Measurements from ENCODE around the gene LMBRD1.

Gene LMBRD1

DNA sequence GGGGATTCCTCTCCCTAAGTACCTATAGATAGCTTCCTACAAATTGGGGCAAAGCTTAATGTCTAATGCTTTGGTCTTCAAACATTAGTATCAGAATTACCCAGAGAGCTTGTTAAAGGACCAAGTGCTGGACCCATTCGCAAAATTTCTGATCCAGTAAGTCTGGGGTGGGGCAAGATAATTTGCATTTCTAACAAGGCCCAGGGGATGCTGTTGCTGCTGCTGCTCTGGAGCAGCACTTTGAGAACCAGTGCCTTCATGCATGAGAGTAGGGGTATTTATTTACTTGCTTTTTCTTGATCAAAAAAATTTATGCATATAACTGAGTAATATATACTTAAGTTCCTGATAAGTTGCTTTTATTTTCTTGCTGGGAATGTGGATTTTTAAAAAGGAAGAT is 45.1 kb upstream of the LMBRD1 start:
- TF ChIP-seq EZH2phosphoT487 (IDR thresholded peaks at IDR 0.05; ENCODE audit: borderline replicate concordance) = no peak
- TF ChIP-seq CTCF (conservative IDR thresholded peaks at IDR 0.05; ENCODE audit: low read length) = no peak

GRCh38 chr6:69835414-69836179 is 38.8 kb upstream of the LMBRD1 start:
- no peaks in the 10 kb centered on the region for H4K20me1 ChIP-seq (ENCODE audit: insufficient read depth, low read length, poor library complexity, severe bottlenecking)
- H3K79me2 ChIP-seq (ENCODE audit: insufficient read depth, low read length) = no peaks in the 10 kb centered on the region
- peak overlapping the region; percentile 36; the same call in 1 of the 2 replicates for H2AFZ ChIP-seq (ENCODE audit: low read length)
- no peak for TF ChIP-seq EZH2phosphoT487 (IDR thresholded peaks at IDR 0.05; ENCODE audit: borderline replicate concordance)
- peak; percentile 88 for TF ChIP-seq CTCF (conservative IDR thresholded peaks at IDR 0.05; ENCODE audit: low read length)
- H3K9me2 ChIP-seq (replicated peaks; ENCODE audit: low read depth, low read length) = no peaks in the 10 kb centered on the region
- H3K9ac ChIP-seq (ENCODE audit: low read depth, low read length, poor library complexity, severe bottlenecking) = no peak overlapping the region
- H3K9me3 ChIP-seq (ENCODE audit: insufficient read depth, low read depth, low read length) = no peaks in the 10 kb centered on the region
- peak overlapping the region; percentile 9 for H3K4me3 ChIP-seq (ENCODE audit: low read length, poor library complexity, severe bottlenecking)
- H3F3A ChIP-seq (ENCODE audit: low read depth) = no peaks in the 10 kb centered on the region
- H3K36me3 ChIP-seq (ENCODE audit: insufficient read depth, low read length) = no peaks in the 10 kb centered on the region
- peak overlapping the region; percentile 48 for H3K4me2 ChIP-seq (ENCODE audit: low read depth, low read length, poor library complexity, severe bottlenecking)
- no peaks in the 10 kb centered on the region for H3K27me3 ChIP-seq (ENCODE audit: insufficient read depth, low read length, poor library complexity, severe bottlenecking)
- no peaks in the 10 kb centered on the region for H3K4me1 ChIP-seq (ENCODE audit: insufficient read depth, low read length, poor library complexity, severe bottlenecking)

More for the DNA sequence above, 45.1 kb upstream of the LMBRD1 start:
- Histone ChIP-seq H3K4me2 (ENCODE audit: low read depth, low read length, poor library complexity, severe bottlenecking) (no peak overlapping the region), H3K9me2 (replicated peaks; ENCODE audit: low read depth, low read length) (no peaks in the 10 kb centered on the region), H3K4me3 (ENCODE audit: low read length, poor library complexity, severe bottlenecking) (no peak overlapping the region), H3F3A (ENCODE audit: low read depth) (no peaks in the 10 kb centered on the region), H4K20me1 (ENCODE audit: insufficient read depth, low read length, poor library complexity, severe bottlenecking) (no peaks in the 10 kb centered on the region), H3K9me3 (ENCODE audit: insufficient read depth, low read depth, low read length) (no peaks in the 10 kb centered on the region), H2AFZ (ENCODE audit: low read length) (no peak overlapping the region), H3K79me2 (ENCODE audit: insufficient read depth, low read length) (no peaks in the 10 kb centered on the region), H3K27me3 (ENCODE audit: insufficient read depth, low read length, poor library complexity, severe bottlenecking) (peaks cover 5% of the 10 kb centered on the region), H3K9ac (ENCODE audit: low read depth, low read length, poor library complexity, severe bottlenecking) (no peak overlapping the region), H3K36me3 (ENCODE audit: insufficient read depth, low read length) (no peaks in the 10 kb centered on the region), H3K4me1 (ENCODE audit: insufficient read depth, low read length, poor library complexity, severe bottlenecking) (no peaks in the 10 kb centered on the region)

- no peaks in the 10 kb centered on the region for H3K9me2 ChIP-seq (replicated peaks; ENCODE audit: low read depth, low read length)
Measured at GRCh38 chr6:69832558-69832957, 35.7 kb upstream of the LMBRD1 start.

More at GRCh38 chr6:69832558-69832957, 35.7 kb upstream of the LMBRD1 start:
- no peaks in the 10 kb centered on the region for H3K79me2 ChIP-seq (ENCODE audit: insufficient read depth, low read length)
- no peak overlapping the region for H3K4me2 ChIP-seq (ENCODE audit: low read depth, low read length, poor library complexity, severe bottlenecking)
- no peak overlapping the region for H3K4me3 ChIP-seq (ENCODE audit: low read length, poor library complexity, severe bottlenecking)
- no peak overlapping the region for H2AFZ ChIP-seq (ENCODE audit: low read length)
- H3K27me3 ChIP-seq (ENCODE audit: insufficient read depth, low read length, poor library complexity, severe bottlenecking) = no peaks in the 10 kb centered on the region
- no peaks in the 10 kb centered on the region for H3K36me3 ChIP-seq (ENCODE audit: insufficient read depth, low read length)
- H3K4me1 ChIP-seq (ENCODE audit: insufficient read depth, low read length, poor library complexity, severe bottlenecking) = no peaks in the 10 kb centered on the region
- no peak overlapping the region for H3K9ac ChIP-seq (ENCODE audit: low read depth, low read length, poor library complexity, severe bottlenecking)
- no peaks in the 10 kb centered on the region for H3F3A ChIP-seq (ENCODE audit: low read depth)
- H4K20me1 ChIP-seq (ENCODE audit: insufficient read depth, low read length, poor library complexity, severe bottlenecking) = no peaks in the 10 kb centered on the region
- no peaks in the 10 kb centered on the region for H3K9me3 ChIP-seq (ENCODE audit: insufficient read depth, low read depth, low read length)
- TF ChIP-seq CTCF (conservative IDR thresholded peaks at IDR 0.05; ENCODE audit: low read length) (no peak), EZH2phosphoT487 (IDR thresholded peaks at IDR 0.05; ENCODE audit: borderline replicate concordance) (no peak)
